ENCODE results near the gene YWHAG.
"Not testable (repeated sequence)": the region's sequence is repeated elsewhere in the genome, so short reads cannot be mapped to it uniquely, and the experiment has no call there.

YWHAG gene

GRCh38 chr7:76377186-76377918 is 18.6 kb upstream of the YWHAG start:
- no peak for DNase-seq

- no peak for DNase-seq
Observed at GRCh38 chr7:76375251-76375650, 16.5 kb upstream of the YWHAG start.

DNA sequence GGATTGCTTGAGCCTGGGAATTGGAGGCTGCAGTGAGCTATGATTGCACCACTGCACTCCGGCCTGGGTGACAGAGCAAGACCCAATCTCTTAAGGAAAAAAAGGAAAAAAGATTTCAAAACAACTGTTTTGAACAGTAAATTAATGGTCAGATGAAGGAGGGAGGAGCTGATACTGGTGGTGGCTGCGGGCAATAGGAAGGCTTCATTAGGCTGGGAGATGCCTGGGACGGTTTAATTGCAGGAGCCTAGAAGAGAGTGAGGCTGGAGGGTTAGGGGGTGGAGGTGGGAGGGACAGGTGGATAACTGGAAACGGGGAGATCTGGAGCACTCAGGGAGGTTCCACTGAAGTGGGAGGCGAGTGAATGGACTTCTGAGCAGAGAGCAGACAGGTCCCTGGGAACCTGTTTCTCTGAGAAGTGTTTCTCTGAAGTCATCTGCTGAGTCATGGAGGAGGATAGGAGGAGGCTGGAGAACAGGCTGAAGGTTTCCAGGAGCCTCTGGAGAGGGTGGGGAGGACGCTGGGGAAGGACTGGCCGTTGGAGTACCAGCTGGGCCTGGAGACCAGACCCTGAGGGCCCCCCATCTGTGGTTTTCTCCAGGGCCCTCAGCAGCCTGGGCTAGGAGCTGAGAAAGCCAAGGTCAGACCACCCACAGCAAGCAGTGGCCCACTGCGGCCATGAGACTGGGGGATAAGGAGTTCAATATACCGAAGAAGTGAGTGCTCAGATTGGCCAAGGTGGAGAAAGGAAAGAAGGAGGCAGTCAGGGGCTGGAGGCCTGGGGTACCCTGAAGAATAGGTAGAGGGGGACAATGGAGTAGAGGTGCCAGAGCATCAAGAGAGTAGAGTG is 14.4 kb upstream of the YWHAG start:
- peak; percentile 81 for DNase-seq

DNA sequence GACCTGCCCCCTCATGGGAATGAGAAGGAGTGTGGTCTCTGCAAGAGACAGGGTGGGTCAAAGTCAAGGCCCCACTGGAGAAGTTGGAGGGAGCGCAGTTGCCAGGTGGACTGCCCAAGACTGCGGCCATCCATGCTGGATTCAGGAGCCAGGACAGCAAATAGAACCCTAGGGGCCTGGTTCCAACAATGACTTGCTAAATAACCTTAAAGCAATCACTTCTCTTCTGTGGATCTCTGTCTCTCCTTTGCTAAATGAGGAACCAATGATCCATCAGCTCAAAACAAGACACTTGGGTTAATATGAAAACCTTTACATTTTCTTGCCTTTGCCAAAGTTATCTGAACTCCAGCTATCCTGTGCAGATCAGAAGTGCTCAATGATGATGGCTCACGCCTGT is 12.6 kb upstream of the YWHAG start:
- DNase-seq = no peak

DNA sequence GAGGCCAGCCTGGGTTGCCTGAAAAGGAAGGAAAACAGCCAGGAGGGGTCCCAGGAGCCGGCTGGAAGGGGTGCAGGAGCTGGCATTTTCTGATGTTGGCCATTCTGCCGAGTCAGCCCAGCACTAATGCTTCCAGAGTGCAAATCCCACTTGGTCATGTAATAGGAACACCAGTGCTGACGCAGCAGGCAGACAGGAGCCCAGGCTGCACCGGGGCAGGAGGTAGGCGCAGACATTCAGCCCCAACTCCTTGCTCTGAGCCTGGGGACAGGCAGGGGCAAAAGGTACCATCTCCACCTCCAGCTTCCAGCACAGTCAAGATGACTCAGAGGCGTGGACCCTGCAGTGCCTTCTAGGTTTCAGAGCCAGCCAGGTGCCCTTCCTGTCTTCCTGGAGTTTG is 10.2 kb upstream of the YWHAG start:
- DNase-seq = no peak

DNA sequence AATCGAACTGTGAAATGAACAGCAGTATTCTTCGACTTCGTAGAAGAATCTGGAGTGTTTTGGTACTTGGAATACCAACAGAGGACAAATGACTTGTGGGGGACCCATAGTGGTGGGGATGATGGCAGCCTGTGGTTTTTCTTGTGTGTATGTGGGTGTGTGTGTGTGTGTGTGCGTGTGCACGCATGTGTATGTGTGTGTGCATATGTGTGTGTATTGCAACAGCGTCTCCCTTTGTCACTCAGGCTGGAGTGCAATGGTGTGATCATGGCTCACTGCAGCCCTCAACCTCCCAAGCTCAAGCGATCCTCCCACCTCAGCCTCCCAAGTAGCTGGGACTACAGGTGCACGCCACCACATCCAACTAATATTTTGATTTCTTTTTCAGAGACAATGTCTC is 9.4 kb upstream of the YWHAG start:
- no peak for DNase-seq

- DNase-seq = no peak
Observed at GRCh38 chr7:76364198-76364584, 5.4 kb upstream of the YWHAG start.

GRCh38 chr7:76363754-76364153 is 5.0 kb upstream of the YWHAG start:
- not testable (repeated sequence) for DNase-seq

GRCh38 chr7:76359978-76360638 is 1.3 kb upstream of the YWHAG start:
- no peak for DNase-seq

GRCh38 chr7:76359111-76359977 is 553 bp upstream of the YWHAG start:
- DNase-seq = peak; percentile 97

DNA sequence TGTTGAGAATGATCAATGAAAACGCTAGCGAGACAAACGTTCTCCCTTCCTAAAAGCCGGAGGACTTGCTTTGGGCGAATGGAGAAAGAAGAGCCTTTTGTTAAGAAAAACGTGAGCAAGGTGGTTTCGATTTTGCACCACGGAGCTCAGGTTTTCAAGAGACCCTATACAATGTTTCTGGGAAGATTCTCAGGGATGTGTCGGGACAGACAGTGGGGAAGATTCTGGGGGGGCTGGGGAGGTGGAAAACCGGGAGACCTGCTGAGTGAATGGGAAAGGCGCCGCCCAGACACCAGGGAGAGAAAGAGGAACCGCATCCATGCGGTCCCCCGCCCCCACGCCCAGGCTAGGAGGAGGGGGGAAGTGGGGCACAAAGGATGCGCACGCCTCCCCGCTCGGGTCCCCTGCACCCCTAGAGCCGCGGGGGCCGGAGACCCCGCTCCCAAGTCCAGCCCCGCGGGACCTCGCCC is 745 bp downstream of the YWHAG start:
- no peak for DNase-seq

GRCh38 chr7:76357475-76358010 is 1.2 kb downstream of the YWHAG start:
- no peak for DNase-seq

DNA sequence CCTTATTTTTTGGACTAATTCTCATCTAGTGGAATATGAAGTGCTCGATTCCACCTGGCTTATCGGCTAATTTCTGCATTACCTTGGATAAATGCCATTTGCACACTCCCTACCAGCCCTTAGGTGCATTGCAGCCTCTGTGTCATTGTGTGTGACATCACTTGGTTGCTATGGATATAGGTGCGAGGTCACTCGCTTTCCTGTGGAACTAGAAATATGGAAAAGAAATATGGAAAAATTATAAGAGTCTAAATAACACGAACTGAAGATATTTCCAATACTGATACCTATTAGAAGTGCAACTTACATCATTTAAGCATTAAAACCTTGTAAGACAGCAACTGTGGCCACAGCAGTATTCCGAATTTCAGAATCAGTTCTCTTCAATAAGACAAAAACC is 2.0 kb downstream of the YWHAG start:
- peak; percentile 31 for DNase-seq

DNA sequence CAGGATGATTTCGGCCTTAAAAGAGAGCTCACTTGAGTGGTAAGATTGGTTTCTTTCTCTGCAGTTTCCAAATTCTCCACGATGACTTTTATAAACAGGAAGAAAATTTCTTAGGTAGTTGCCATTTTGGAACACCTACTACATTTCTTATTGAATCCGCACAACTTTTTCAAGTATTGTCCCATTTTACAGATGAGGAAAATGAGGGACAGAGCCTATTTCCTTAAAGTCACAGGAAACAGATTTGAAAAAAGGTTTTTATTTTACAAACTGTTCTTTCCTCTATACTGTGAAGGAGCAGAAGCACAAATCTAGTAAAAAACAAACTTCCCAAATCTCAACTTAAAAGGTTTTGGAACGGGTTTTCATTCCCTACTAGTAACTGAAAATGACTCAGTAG is 2.7 kb downstream of the YWHAG start:
- DNase-seq = no peak

- no peak for DNase-seq
Observed at GRCh38 chr7:76354981-76355730, 3.6 kb downstream of the YWHAG start.

GRCh38 chr7:76354516-76354915 is 4.3 kb downstream of the YWHAG start:
- no peak for DNase-seq

- DNase-seq = no peak
Observed at GRCh38 chr7:76353744-76354143, 5.0 kb downstream of the YWHAG start.

GRCh38 chr7:76352193-76352592 is 6.6 kb downstream of the YWHAG start:
- no peak for DNase-seq

GRCh38 chr7:76351372-76351771 is 7.4 kb downstream of the YWHAG start:
- DNase-seq = no peak

DNA sequence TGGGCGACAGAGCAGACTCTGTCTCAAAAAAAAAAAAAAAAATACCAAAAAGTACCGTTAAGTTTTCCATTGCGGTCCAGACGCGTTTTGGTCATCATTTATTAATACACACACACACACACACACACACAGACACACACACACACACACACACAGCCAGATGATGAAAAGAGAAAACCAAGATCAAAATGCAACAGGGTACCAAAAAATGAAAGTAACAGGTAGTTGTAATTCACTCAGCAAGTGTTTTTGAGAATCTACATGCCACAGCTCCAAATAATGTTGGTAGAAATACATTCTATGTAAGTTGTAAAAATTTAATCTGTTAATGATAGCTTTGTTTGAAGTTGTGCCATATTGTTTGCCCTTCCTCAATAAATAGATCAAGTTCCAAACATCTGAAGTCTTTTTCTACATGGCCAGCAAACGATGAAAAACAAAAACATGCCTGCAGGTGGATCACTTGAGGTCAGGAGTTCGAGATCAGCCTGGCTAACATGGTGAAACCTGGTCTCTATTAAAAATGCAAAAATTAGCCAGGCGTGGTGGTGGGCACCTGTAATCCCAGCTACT is 9.4 kb downstream of the YWHAG start:
- DNase-seq = no peak

- no peak for DNase-seq
Observed at GRCh38 chr7:76347710-76348109, 11.1 kb downstream of the YWHAG start.
